Suppressor macrophage treated with lipopolysaccharide for 4 hours (primary cell): ENCODE measurements around the gene MYBPC3.

Source experiments
- DNase-seq: peaks from one replicate; pipeline ENCODE4 v3.0.0-alpha.2; 2020

Gene MYBPC3

GRCh38 chr11:47352556-47352955 lies at the start of gene MYBPC3:
Gene MYBPC3 (minus strand): TSS chr11:47352702. CDS start chr11:47352647, 55 bp downstream.
- DNase-seq: no peak

DNA sequence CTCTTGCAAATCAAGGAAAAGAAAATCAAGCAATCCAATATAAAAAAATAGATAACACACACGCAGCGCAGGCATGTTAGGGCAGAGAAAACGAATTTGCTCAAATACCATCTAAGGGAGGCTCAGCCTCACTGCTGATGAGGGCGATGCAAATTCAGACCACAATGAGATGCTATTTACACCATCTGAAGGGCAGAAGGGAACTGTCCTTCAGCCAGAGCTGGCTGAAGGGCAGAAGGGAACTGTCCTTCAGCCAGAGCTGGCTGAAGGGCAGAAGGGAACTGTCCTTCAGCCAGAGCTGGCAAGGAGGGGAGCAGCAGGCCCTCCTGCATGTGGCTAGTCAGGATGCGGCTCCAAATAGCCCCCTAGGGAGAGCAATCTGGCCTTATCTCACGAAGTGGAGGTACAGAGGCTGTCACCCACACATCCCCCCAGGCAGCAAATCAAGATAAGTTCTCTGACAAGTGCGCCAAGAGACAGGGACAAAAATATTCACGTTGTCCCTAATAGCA lies 48.3 kb upstream of the MYBPC3 start:
- DNase-seq: no peak

GRCh38 chr11:47399860-47400767 lies 47.6 kb upstream of the MYBPC3 start:
- no peak for DNase-seq

- no peak for DNase-seq
Measured at GRCh38 chr11:47398551-47398950, 46.0 kb upstream of the MYBPC3 start.

DNA sequence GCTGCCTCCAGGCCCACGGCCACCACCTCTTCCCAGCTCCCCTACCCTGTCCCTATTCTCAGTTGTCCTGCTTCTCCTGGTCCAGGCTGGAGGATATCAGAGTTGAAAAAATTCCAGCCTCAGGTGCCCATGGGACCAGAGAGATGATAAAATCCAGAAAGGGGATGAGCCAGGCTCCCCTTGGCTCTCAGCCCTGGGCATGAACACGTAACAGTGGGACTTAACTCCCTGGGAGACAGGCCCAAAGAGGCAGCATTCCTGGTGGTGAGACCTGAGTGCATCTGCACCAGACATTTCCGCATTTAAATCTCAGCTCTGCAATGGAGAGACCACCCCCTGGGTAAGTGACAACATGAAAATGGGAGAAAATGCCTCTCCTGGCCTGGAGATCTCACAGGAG lies 45.5 kb upstream of the MYBPC3 start:
- no peak for DNase-seq

GRCh38 chr11:47396049-47396320 lies 43.5 kb upstream of the MYBPC3 start:
- DNase-seq: no peak

- DNase-seq: no peak
Measured at GRCh38 chr11:47395223-47396048, 42.9 kb upstream of the MYBPC3 start.

- peak; percentile 97 for DNase-seq
Measured at GRCh38 chr11:47394322-47395222, 42.1 kb upstream of the MYBPC3 start.

- DNase-seq: peak; percentile 79
Measured at GRCh38 chr11:47394050-47394321, 41.5 kb upstream of the MYBPC3 start.

- DNase-seq: peak; percentile 82
Measured at GRCh38 chr11:47393163-47394049, 40.9 kb upstream of the MYBPC3 start.

- DNase-seq: peak; percentile 52
Measured at GRCh38 chr11:47392546-47393162, 40.2 kb upstream of the MYBPC3 start.

DNA sequence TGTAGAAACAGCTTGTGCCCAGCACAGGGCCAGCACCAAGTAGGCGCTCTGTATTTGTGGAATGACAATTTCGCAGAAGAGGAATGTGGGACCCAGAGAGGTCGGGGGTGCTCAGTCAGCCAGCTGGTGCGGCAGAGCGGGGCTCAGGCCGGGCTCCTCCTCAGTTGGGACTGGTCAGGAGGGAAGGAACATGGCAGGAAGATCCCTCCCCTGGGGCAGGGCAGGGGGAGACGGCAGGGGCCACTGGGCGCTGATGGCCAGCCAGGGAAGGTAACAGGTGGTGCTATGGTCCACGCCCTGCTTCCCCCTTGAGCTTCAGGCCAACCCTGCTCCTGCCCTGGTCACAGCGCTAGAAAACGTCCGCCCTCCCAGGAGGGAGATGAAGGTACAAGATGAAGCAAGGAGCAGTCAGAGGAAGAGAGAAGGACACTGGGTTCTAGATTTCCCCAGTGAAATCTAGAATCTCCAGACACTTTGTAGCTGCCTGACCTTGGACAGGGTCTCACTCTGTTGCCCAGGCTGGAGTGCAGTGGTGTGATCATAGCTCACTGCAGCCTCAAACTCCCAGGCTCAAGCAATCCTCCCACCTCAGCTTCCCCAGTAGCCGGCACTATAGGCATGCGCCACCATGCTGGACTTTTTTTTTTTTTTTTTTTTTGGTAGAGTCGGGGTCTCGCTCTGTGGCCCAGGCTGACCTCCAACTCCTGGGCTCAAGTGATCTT lies 39.4 kb upstream of the MYBPC3 start:
- DNase-seq: no peak

DNA sequence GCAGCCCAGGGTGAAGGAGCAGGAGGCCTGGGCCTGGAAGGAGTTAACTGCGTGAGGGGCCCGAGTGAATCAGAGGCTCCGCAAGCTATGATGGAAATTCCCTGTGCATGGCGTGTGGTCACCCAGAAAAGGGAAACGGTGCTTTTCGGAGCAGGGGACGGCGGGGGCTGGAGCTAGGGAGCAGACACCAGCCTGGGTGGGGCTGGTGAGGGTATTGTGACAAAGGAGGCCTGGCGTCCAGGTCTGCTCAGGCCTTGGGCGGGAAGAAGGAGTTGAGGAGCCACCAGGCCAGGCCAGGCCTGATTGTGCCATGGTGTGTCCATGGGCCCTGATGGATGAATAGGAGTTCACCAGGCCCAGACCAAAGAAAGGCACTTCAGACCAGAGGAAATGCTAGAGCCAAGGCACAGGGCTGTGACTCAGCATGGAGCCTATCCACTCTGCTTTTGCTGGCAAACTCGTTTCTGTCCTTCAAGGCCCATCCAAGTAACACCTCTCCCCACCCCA lies 38.6 kb upstream of the MYBPC3 start:
- peak; percentile 96 for DNase-seq

- DNase-seq: no peak
Measured at GRCh38 chr11:47390422-47390760, 37.9 kb upstream of the MYBPC3 start.

- no peak for DNase-seq
Measured at GRCh38 chr11:47389577-47390421, 37.3 kb upstream of the MYBPC3 start.

DNA sequence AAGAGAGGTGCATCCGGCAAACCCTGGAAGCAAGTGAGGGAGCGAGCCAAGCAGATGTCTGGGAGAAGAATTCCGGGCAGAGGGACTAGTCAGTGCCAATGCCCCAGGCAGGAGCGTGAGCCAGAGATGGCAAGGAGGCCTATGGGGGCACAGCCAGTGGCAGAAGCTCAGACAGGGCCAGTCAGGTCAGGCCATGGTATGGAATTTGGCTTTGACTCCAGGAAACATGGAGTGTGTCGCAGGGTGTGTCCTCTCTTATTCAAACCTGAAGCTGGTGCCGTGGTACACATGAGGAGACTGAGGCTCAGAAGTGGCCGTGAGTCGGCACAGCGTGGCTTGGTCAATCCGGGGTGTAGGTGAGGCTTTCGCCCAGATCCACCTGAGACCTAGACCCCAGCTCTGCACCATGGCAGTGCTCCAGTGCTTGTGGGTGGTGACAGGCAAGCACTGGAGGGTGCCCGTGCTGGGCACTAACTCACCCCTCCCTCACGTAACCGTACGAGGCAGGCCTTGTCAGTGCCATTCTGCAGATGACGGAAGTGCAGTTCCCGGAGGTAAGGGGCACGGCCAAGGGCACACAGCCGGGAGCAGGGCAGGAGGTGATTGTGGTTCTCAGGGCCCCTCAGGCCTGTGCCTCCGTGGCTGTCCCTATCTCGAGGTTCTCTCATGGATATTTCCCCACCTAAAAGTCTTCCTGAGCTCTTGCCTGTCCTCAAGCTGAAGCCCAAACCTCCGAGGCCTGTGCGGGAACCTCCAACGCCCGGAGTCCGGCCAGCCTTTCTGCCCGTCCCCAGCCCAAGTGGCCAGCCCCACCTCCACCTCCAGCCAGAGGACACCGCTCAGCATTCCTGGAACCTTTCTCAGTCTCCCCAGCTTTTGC lies 36.4 kb upstream of the MYBPC3 start:
- peak; percentile 37 for DNase-seq

DNA sequence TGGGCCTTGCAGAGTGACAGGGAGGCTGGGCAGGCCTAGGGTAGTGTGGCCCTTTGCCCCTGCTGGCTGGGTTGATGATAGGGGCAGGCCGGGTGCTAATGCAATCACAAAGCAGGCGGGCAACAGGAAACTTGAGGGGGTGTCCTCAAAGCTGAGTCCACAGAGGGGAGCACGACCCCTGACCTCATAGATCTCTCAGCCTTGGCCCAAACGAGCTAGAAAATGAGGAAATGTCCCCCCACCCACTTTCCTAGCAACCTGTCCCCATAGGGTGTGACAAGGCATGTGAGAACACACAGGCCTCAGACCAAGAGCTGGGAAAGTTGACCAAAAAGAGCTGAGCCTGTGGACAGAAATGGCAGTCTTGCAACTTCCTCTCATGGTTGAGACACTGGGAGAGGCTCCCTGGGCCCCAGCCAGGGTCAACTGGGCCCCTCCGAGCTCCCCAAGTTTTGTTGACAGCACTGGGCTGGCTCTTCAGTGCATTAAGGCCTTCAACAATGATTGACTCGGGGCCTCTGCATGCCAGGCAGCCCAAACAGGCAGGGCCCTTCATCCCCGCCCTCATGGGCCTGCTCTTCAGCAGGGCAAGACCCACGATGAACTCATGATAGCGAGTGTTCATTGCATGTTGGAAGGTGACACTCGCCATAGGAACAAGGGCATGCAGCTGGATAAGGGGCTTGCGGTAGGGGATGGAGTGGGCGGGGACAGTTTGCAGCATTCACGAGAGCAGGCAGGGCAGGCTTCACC lies 35.6 kb upstream of the MYBPC3 start:
- peak; percentile 91 for DNase-seq

- no peak for DNase-seq
Measured at GRCh38 chr11:47384498-47384897, 32.0 kb upstream of the MYBPC3 start.
